Heart left ventricle (tissue), 16 donors: ENCODE results near the gene ZNF783. TPM values are rescaled to one million over a fixed set of nuclear protein-coding genes. Genes with fewer than 3 reads are reported as not detected.

Experiments
- ATAC-seq, 4 donors: fragments of 200-7000 bp; cut with Tn5 transposase; one replicate each; pipeline ENCODE4 v1.9.1; 2020 to 2022; ENCODE audit warnings: moderate library complexity in 4 of 4, mild to moderate bottlenecking in 3 of 4, moderate number of reproducible peaks in 1 of 4
- DNase-seq, 5 donors: peaks; one replicate each; pipeline ENCODE4 v3.0.0-alpha.2; 2020
- H3K27ac ChIP-seq, 12 donors: fragments of 200-600 bp; sonication (generic) in 4 of 12; one replicate each; pipeline versions ENCODE4 v1.5.0 to v1.8.0; 2016 to 2022; ENCODE audit warnings: mild to moderate bottlenecking in 2 of 12
- H3K27me3 ChIP-seq, 9 donors: fragments of 200-600 bp; sonication (generic) in 2 of 9; one replicate each; pipeline versions ENCODE4 v1.5.1 to v1.8.0; 2016 to 2022; ENCODE audit warnings: mild to moderate bottlenecking in 3 of 9
- H3K36me3 ChIP-seq, 9 donors: fragments of 200-600 bp; sonication (generic) in 2 of 9; one replicate each; pipeline versions ENCODE4 v1.5.0 to v1.8.0; 2018 to 2022; ENCODE audit warnings: mild to moderate bottlenecking in 2 of 9
- H3K4me1 ChIP-seq, 12 donors: fragments of 200-600 bp; sonication (generic) in 4 of 12; one replicate each; pipeline versions ENCODE4 v1.5.0 to v1.8.0; 2016 to 2022; ENCODE audit warnings: mild to moderate bottlenecking in 3 of 12
- H3K4me3 ChIP-seq, 12 donors: fragments of 200-600 bp; sonication (generic) in 4 of 12; one replicate each; pipeline versions ENCODE4 v1.5.0 to v1.8.0; 2017 to 2022; ENCODE audit warnings: mild to moderate bottlenecking in 9 of 12, moderate library complexity in 4 of 12
- H3K9me3 ChIP-seq, 12 donors: fragments of 200-600 bp; sonication (generic) in 4 of 12; one replicate each; pipeline versions ENCODE4 v1.5.0 to v1.8.0; 2016 to 2022; ENCODE audit warnings: mild to moderate bottlenecking in 1 of 12
- CTCF ChIP-seq, 12 donors: fragments of 200-600 bp; sonication (generic) in 4 of 12; IDR thresholded peaks; one replicate each; pipeline versions ENCODE4 v1.5.0 to v1.8.0; 2018 to 2022; ENCODE audit warnings: antibody characterized with exemption in 12 of 12, mild to moderate bottlenecking in 5 of 12
- POLR2A ChIP-seq, 2 donors: fragments of 450-650 bp; IDR thresholded peaks; one replicate each; pipeline ENCODE4 v1.6.1; 2017; ENCODE audit warnings: antibody characterized with exemption in 2 of 2, mild to moderate bottlenecking in 2 of 2, moderate library complexity in 2 of 2
- WGBS, 4 donors: extraction: QIAGEN DNeasy Blood & Tissue Kit in 2 of 4; methylation state at CpG; one replicate each; pipeline versions ENCODE4 v1.1.5 to v1.1.7; 2013 to 2018; 5-methylcytosine and 5-hydroxymethylcytosine counted together
- intact Hi-C, 10 donors: fragments of 100-400 bp; cut with DNase I; formaldehyde crosslinking; loops; one replicate each; pipeline versions ENCODE4 v1.11.1 to v1.14.2; 2022
- polyA plus RNA-seq, 2 donors: library from polyadenylated mRNA; stranded (reverse); fragments of 200-250 nt; gene quantifications; one replicate each; pipeline ENCODE4 v1.2.3, GENCODE V29; 2013
- total RNA-seq, 9 donors: library from RNA; depleted of rRNA in 2 of 9; stranded (reverse); fragments of >200 nt in 2 of 9; fragmentation: NEBNext Ultra II Directional in 3 of 9; extraction: Animal tissue kit (Norgen Biotek cat#: 25700) in 3 of 9; gene quantifications; one replicate each; pipeline versions ENCODE4 v1.1.0 to v1.2.4, GENCODE V29; 2016 to 2023
- donor health status: ischemic (EF 13 %, LVEDD 7.1; RV severe dilation, severe dysfunction).
- donor health status: healthy with polysubstance abuse.
- donor health status: DM: no; HTN: yes; CAD: no.
- donor health status: DM: no; HTN: no; CAD: no.
- donor health status: ischemic (EF 25% LVEDD 6.9; RV normal size, moderate dysfunction).
- donor health status: ischemic (EF 25% LVEDD 5.7; RV mildly dilated, moderate dysfunction).
- donor health status: healthy.
- donor health status: DM: yes; HTN: yes; CAD: no.
- donor health status: ischemic (EF 35%, LVEDD 5.7; RV mildly dilated, moderate dysfunction).
- donor health status: nonischemic (EF 11% LVEDD 7.7; RV severe dilation, severe dysfunction).
- donor health status: DM: yes; HTN: yes; CAD: no.
- donor health status: PGD.
- donor health status: ischemic (EF 29% LVEDD 5.4; RV normal size, mild dysfunction).
- donor health status: nonischemic (EF 23%, LVEDD 6.1; RV moderate dilation, normal function).

Gene ZNF783
- total and polyA plus RNA-seq, 11 donors = 2.8 to 9.0 (median 3.3) TPM

GRCh38 chr7:149316606-149317005 lies 54.6 kb downstream of the ZNF783 start:
- H3K9me3 ChIP-seq = peaks cover 0 to 3% (median 0%) of the 10 kb centered on the region in 12 donors
- intact Hi-C loops = no loop called here
- no peak overlapping the region for H3K27ac ChIP-seq
- H3K4me1 ChIP-seq = no peaks in the 10 kb centered on the region
- H3K36me3 ChIP-seq = no peaks in the 10 kb centered on the region
- TF ChIP-seq CTCF (IDR thresholded peaks at IDR 0.05) (no peak), POLR2A (IDR thresholded peaks at IDR 0.05) (no peak)
- peaks cover 0 to 24% (median 3%) of the 10 kb centered on the region in 9 donors for H3K27me3 ChIP-seq
- DNase-seq (no peak), ATAC-seq (no peak)
- no peak overlapping the region for H3K4me3 ChIP-seq

GRCh38 chr7:149317496-149317895 lies 55.5 kb downstream of the ZNF783 start:
- DNase-seq = no peak
- intact Hi-C loops = no loop called here
- TF ChIP-seq CTCF (IDR thresholded peaks at IDR 0.05) (no peak), POLR2A (IDR thresholded peaks at IDR 0.05) (no peak)
- no peak for ATAC-seq
- Histone ChIP-seq H3K9me3 (peaks cover 0 to 3% (median 0%) of the 10 kb centered on the region in 12 donors), H3K36me3 (no peaks in the 10 kb centered on the region), H3K27me3 (peaks cover 0 to 24% (median 3%) of the 10 kb centered on the region in 9 donors), H3K4me3 (no peak overlapping the region), H3K4me1 (no peaks in the 10 kb centered on the region), H3K27ac (no peak overlapping the region)
- WGBS, 4 donors = 89 to 94% (median 93%) methylated on average over 1 of the region's 1 CpG

GRCh38 chr7:149317986-149318672 lies 56.1 kb downstream of the ZNF783 start:
- ATAC-seq = no peak
- Histone ChIP-seq H3K4me3 (no peak overlapping the region), H3K4me1 (no peaks in the 10 kb centered on the region), H3K27ac (no peak overlapping the region), H3K9me3 (peaks cover 0 to 3% (median 0%) of the 10 kb centered on the region in 12 donors), H3K36me3 (no peaks in the 10 kb centered on the region), H3K27me3 (peaks cover 0 to 24% (median 3%) of the 10 kb centered on the region in 9 donors)
- no peak for TF ChIP-seq CTCF (IDR thresholded peaks at IDR 0.05)
- intact Hi-C loops = no loop called here
- whole genome bisulfite sequencing, 4 donors = 56 to 68% (median 60%) methylated on average over 9 of the region's 9 CpGs
- DNase-seq = no peak

GRCh38 chr7:149319376-149319775 lies 57.4 kb downstream of the ZNF783 start:
- H3K36me3 ChIP-seq = no peaks in the 10 kb centered on the region
- ATAC-seq (no peak), DNase-seq (no peak)
- TF ChIP-seq POLR2A (IDR thresholded peaks at IDR 0.05) (no peak), CTCF (IDR thresholded peaks at IDR 0.05) (no peak)
- H3K27me3 ChIP-seq = peaks cover 0 to 24% (median 3%) of the 10 kb centered on the region in 9 donors
- no peaks in the 10 kb centered on the region for H3K4me1 ChIP-seq
- no peak overlapping the region for H3K4me3 ChIP-seq
- intact Hi-C loops = no loop called here
- H3K9me3 ChIP-seq = peaks cover 0 to 3% (median 0%) of the 10 kb centered on the region in 12 donors
- H3K27ac ChIP-seq = no peak overlapping the region
- WGBS, 4 donors = 82 to 93% (median 91%) methylated on average over 6 of the region's 6 CpGs
